NCI-H2029 treated with DMSO at 0.1 percent for 48 hours (cell line): Measurements from ENCODE around the gene BLVRA.
"Not testable (repeated sequence)": the region's sequence is repeated elsewhere in the genome, so short reads cannot be mapped to it uniquely, and the experiment has no call there.

Experiments used
- DNase-seq: peaks from one replicate; lab custom pipeline; 2025; lab: John Stamatoyannopoulos, UW

BLVRA gene

DNA sequence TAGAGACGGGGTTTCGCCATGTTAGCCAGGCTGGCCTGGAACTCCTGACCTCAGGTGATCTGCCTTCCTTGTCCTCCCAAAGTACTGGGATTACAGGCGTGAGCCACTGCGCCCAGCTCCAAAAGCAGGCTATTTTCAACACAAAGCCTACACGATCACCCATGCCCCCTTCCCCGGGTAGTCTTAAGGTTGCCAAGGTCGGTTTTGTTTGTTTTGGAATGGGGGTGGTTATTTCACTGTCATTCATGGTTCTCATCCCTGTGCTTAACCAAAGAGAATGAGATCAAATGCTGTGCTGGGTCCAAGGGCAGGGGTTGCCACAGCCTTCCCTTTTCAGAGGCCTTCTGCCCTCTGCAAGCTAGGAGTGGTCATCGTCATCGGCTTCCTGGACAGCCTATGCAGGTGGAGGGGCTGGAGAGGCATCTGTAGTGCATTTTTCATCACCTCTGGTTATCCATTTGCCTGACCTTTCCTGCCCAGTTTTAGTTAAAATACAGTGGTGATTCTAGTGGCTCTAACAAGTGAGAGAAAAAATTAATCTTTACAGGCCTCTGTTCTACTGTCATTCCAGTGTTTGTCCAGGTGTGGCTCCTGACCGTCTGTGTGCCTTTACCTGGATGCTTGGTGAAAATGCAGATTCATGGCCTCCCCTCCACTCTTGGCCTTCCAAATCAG lies 11.4 kb downstream of the BLVRA start:
- no peak for DNase-seq

- no peak for DNase-seq
These were observed 12.6 kb downstream of the BLVRA start for GRCh38 chr7:43771128-43771527.

GRCh38 chr7:43771573-43771972 lies 13.1 kb downstream of the BLVRA start:
- DNase-seq: no peak

DNA sequence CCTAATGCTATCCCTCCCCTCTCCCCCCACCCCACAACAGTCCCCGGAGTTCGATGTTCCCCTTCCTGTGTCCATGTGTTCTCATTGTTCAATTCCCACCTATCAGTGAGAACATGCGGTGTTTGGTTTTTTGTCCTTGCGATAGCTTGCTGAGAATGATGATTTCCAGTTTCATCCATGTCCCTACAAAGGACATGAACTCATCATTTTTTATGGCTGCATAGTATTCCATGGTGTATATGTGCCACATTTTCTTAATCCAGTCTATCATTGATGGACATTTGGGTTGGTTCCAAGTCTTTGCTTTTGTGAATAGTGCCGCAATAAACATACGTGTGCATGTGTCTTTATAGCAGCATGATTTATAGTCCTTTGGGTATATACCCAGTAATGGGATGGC lies 14.8 kb downstream of the BLVRA start:
- DNase-seq: not testable (repeated sequence)

GRCh38 chr7:43775255-43775654 lies 16.8 kb downstream of the BLVRA start:
- not testable (repeated sequence) for DNase-seq

DNA sequence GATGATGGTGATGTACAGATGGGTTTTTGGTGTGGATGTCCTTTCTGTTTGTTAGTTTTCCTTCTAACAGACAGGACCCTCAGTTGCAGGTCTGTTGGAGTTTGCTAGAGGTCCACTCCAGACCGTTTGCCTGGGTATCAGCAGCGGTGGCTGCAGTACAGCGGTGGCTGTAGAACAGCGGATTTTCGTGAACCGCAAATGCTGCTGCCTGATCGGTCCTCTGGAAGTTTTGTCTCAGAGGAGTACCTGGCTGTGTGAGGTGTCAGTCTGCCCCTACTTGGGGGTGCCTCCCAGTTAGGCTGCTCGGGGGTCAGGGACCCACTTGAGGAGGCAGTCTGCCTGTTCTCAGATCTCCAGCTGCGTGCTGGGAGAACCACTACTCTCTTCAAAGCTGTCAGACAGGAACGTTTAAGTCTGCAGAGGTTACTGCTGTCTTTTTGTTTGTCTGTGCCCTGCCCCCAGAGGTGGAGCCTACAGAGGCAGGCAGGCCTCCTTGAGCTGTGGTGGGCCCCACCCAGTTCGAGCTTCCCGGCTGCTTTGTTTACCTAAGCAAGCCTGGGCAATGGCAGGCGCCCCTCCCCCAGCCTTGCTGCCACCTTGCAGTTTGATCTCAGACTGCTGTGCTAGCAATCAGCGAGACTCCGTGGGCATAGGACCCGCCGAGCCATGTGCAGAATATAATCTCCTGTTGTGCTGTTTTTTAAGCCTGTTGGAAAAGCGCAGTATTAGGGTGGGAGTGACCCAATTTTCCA lies 20.0 kb downstream of the BLVRA start:
- DNase-seq: not testable (repeated sequence)

GRCh38 chr7:43779045-43779812 lies 20.7 kb downstream of the BLVRA start:
- no peak for DNase-seq

GRCh38 chr7:43781726-43782607 lies 23.5 kb downstream of the BLVRA start:
- DNase-seq: no peak

DNA sequence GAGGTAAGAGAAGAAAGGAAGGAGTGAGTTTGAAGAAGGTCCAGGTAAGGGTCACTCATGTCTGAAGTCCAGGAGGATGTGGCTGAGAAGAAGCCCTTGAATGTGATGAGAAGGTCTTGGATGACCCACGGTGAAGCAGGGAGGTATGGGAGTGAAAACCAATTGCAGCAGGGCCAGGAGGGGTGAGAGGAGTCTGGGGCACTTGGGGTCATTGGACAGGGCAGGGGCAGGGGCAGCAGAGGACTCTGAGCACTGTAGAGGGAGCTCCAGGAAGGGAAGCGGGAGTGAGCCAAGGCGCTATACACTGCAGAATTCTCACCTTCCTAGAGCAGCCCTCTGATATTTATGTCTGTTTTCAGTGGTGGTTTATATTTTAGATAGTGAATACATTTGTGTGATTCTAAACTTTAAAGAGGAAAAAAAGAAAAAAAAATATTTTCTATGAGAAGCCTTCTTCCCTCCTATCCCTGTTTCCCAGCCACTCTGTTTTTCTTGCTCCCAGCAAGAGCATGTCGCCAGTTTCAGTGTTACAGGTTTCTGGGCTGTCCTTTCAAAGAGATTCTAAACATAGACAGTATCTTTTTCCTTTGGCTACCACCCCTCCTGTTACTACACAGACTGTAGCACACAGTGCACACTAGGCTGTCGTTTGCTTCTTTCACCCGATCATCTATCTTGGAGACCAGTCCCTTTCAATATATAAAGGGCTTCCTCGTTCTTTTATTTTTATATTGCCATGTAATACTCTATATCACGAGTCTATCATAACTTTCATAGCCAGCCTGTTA lies 24.5 kb downstream of the BLVRA start:
- DNase-seq: no peak

- no peak for DNase-seq
These were observed 25.6 kb downstream of the BLVRA start for GRCh38 chr7:43784030-43784584.

DNA sequence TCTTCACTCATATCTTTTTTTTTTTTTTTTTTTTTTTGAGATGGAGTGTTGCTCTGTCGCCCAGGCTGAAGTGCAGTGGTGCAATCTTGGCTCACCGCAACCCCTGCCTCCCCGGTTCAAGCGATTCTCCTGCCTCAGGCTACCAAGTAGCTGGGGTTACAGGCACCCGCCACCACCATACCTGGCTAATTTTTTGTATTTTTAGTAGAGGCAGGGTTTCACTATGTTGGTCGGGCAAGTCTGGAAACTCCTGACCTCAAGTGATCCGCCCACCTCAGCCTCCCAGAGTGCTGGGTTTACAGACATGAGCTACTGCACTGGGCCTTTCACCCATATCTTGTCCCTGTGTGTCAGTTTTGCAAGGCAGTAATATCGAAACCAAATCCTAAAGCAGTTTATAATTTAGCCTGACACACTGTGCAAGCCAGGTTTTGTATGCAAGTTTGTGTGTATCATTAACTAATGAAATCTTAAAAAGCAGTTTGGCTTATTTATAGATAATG lies 26.2 kb downstream of the BLVRA start:
- not testable (repeated sequence) for DNase-seq

DNA sequence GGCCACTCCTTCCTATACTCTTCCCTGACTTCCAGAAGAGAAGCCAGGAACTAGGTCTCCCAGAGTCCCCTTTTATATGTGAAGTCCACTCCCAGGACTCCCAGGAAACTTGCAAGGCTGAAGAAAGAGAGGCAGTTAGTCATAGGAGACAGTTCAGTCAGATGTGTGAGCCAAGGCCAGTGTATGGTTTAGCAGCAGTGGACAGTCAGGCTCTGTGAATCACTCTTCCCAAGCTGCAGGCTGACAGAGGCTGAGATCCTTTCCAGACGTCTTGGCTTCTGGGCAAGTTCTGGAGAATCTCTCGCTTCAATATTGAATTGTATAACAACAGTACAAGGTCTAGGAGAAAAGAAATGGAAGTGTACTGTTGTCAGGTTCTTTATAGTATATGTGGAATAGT lies 26.9 kb downstream of the BLVRA start:
- DNase-seq: no peak

GRCh38 chr7:43787771-43788170 lies 29.3 kb downstream of the BLVRA start:
- no peak for DNase-seq

GRCh38 chr7:43790006-43790405 lies 31.5 kb downstream of the BLVRA start:
- DNase-seq: no peak

GRCh38 chr7:43790834-43791233 lies 32.4 kb downstream of the BLVRA start:
- DNase-seq: no peak

- DNase-seq: no peak
These were observed 33.2 kb downstream of the BLVRA start for GRCh38 chr7:43791665-43792064.

GRCh38 chr7:43792471-43793150 lies 34.1 kb downstream of the BLVRA start:
- DNase-seq: no peak

DNA sequence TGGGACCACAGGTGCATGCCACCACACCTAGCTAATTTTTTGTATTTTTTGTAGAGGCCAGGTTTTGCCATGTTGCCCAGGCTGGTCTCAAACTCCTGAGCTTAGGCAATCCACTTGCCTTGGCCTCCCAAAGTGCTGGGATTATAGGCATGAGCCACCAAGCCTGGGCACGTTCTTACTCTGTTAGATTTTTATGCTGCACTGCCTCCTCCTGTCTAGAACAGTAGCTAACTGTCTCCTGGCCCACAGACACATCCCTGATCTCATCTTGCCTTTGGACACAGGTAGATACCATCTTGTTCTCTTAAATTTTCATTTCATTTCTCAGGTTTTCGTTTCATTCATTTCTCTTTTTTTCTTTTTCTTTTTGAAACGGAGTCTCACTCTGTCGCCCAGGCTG lies 41.1 kb downstream of the BLVRA start:
- no peak for DNase-seq

- no peak for DNase-seq
These were observed 45.4 kb downstream of the BLVRA start for GRCh38 chr7:43803865-43804264.

DNA sequence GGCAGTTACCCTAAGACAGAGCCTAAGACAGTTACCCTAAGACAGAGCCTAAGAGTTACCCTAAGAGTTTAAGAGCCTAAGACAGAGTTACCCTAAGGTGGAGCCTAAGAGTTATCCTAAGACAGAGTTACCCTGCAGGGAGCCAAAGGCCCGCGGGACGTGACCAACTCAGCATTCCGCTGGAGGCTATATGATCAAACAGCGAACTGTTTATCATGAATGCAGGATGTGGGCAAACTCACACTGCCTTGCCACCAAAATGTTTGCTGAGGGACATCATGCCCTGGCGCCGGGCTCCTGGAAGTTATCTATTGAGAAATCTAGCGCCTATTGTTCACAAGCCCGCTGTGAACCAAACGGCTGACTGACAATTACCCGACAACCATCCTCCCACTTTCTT lies 49.9 kb downstream of the BLVRA start:
- DNase-seq: no peak
